Activated naive CD4-positive, alpha-beta T cell treated with anti-CD3 and anti-CD28 coated beads for 36 hours (primary cell): ENCODE measurements around the gene GBE1. TPM values are rescaled to one million over a fixed set of nuclear protein-coding genes. Genes with fewer than 3 reads are reported as not detected.

Experiments used
- CTCF ChIA-PET: fragments of 350-600 bp; sonication (Branson Sonifier 250); formaldehyde crosslinking; loops from one replicate; lab custom pipeline; 2021; ENCODE audit warnings: antibody characterized with exemption; lab: Charles Lee
- DNase-seq: peaks from one replicate; pipeline ENCODE4 v3.0.0-alpha.2; 2020
- H3K27ac Mint-ChIP-seq: one replicate; pipeline ENCODE4 v1.8.0; 2021; ENCODE audit warnings: mild to moderate bottlenecking, mixed read lengths
- H3K27me3 Mint-ChIP-seq: one replicate; pipeline ENCODE4 v1.8.0; 2021; ENCODE audit warnings: low read depth, mixed read lengths
- H3K36me3 Mint-ChIP-seq: one replicate; pipeline ENCODE4 v1.8.0; 2021; ENCODE audit warnings: low read depth, mixed read lengths
- H3K4me1 Mint-ChIP-seq: one replicate; pipeline ENCODE4 v1.8.0; 2021; ENCODE audit warnings: low read depth, mixed read lengths
- H3K4me3 Mint-ChIP-seq: one replicate; pipeline ENCODE4 v1.8.0; 2021; ENCODE audit warnings: mild to moderate bottlenecking, moderate library complexity, mixed read lengths
- H3K9me3 Mint-ChIP-seq: one replicate; pipeline ENCODE4 v1.8.0; 2021; ENCODE audit warnings: mixed read lengths
- intact Hi-C: fragments of 100-400 bp; cut with micrococcal nuclease; formaldehyde crosslinking; loops from one replicate; pipeline ENCODE4 v1.15.1; 2023
- total RNA-seq, 2 experiments: library from RNA; stranded (reverse); gene quantifications; one replicate each; pipeline ENCODE4 v1.2.3, GENCODE V29; 2021

GBE1 gene
- total RNA-seq, 2 experiments from 2014 or later = 24.6 to 26.0 TPM

GRCh38 chr3:81580355-81580754 is 181.1 kb downstream of the GBE1 start:
- Mint-ChIP-seq H3K4me3 (no peak overlapping the region), H3K27me3 (no peaks in the 10 kb centered on the region), H3K36me3 (peaks cover 13% of the 10 kb centered on the region), H3K9me3 (no peaks in the 10 kb centered on the region), H3K27ac (no peak overlapping the region), H3K4me1 (no peaks in the 10 kb centered on the region)
- CTCF ChIA-PET = no interaction called here
- no peak for DNase-seq
- intact Hi-C loops = loop anchor here (5.0 kb wide), 1 partner anchor 182 kb away; the partner anchor contains the start of gene GBE1

- CTCF ChIA-PET = no interaction called here
- Mint-ChIP-seq H3K9me3 (no peaks in the 10 kb centered on the region), H3K27me3 (no peaks in the 10 kb centered on the region), H3K36me3 (peaks cover 13% of the 10 kb centered on the region), H3K4me3 (no peak overlapping the region), H3K4me1 (no peaks in the 10 kb centered on the region), H3K27ac (no peak overlapping the region)
- intact Hi-C loops = loop anchor here (5.0 kb wide), 1 partner anchor 183 kb away; the partner anchor contains the start of gene GBE1
- no peak for DNase-seq
Observed at GRCh38 chr3:81579744-81580143, 181.7 kb downstream of the GBE1 start.

GRCh38 chr3:81572201-81572756 is 189.2 kb downstream of the GBE1 start:
- no peaks in the 10 kb centered on the region for H3K27me3 Mint-ChIP-seq
- peaks cover 3% of the 10 kb centered on the region for H3K4me1 Mint-ChIP-seq
- CTCF ChIA-PET = no interaction called here
- H3K9me3 Mint-ChIP-seq = peaks cover 5% of the 10 kb centered on the region
- H3K4me3 Mint-ChIP-seq = no peak overlapping the region
- H3K27ac Mint-ChIP-seq = no peak overlapping the region
- DNase-seq = no peak
- peaks cover 17% of the 10 kb centered on the region for H3K36me3 Mint-ChIP-seq
- intact Hi-C loops = no loop called here

GRCh38 chr3:81568378-81568777 is 193.1 kb downstream of the GBE1 start:
- peaks cover 32% of the 10 kb centered on the region for H3K36me3 Mint-ChIP-seq
- CTCF ChIA-PET = no interaction called here
- no peak overlapping the region for H3K4me3 Mint-ChIP-seq
- peaks cover 3% of the 10 kb centered on the region for H3K4me1 Mint-ChIP-seq
- DNase-seq = no peak
- H3K27me3 Mint-ChIP-seq = no peaks in the 10 kb centered on the region
- H3K9me3 Mint-ChIP-seq = peaks cover 24% of the 10 kb centered on the region
- H3K27ac Mint-ChIP-seq = no peak overlapping the region
- intact Hi-C loops = no loop called here

- no peak overlapping the region for H3K27ac Mint-ChIP-seq
- no peak for DNase-seq
- H3K9me3 Mint-ChIP-seq = peaks cover 24% of the 10 kb centered on the region
- CTCF ChIA-PET = no interaction called here
- H3K4me3 Mint-ChIP-seq = no peak overlapping the region
- intact Hi-C loops = no loop called here
- H3K27me3 Mint-ChIP-seq = no peaks in the 10 kb centered on the region
- no peaks in the 10 kb centered on the region for H3K4me1 Mint-ChIP-seq
- peaks cover 32% of the 10 kb centered on the region for H3K36me3 Mint-ChIP-seq
Observed at GRCh38 chr3:81565041-81565440, 196.4 kb downstream of the GBE1 start.

GRCh38 chr3:81558106-81558505 is 203.3 kb downstream of the GBE1 start:
- no peak for DNase-seq
- intact Hi-C loops = no loop called here
- Mint-ChIP-seq H3K27me3 (no peaks in the 10 kb centered on the region), H3K4me1 (no peaks in the 10 kb centered on the region), H3K27ac (no peak overlapping the region), H3K9me3 (no peaks in the 10 kb centered on the region), H3K36me3 (peaks cover 10% of the 10 kb centered on the region), H3K4me3 (no peak overlapping the region)
- CTCF ChIA-PET = no interaction called here

- peaks cover 18% of the 10 kb centered on the region for H3K36me3 Mint-ChIP-seq
- no peak overlapping the region for H3K27ac Mint-ChIP-seq
- peaks cover 6% of the 10 kb centered on the region for H3K9me3 Mint-ChIP-seq
- H3K27me3 Mint-ChIP-seq = no peaks in the 10 kb centered on the region
- H3K4me1 Mint-ChIP-seq = no peaks in the 10 kb centered on the region
- intact Hi-C loops = no loop called here
- CTCF ChIA-PET = no interaction called here
- DNase-seq = no peak
- no peak overlapping the region for H3K4me3 Mint-ChIP-seq
Observed at GRCh38 chr3:81554801-81555200, 206.6 kb downstream of the GBE1 start.

- Mint-ChIP-seq H3K27me3 (no peaks in the 10 kb centered on the region), H3K4me1 (no peaks in the 10 kb centered on the region), H3K9me3 (peaks cover 10% of the 10 kb centered on the region), H3K4me3 (no peak overlapping the region), H3K36me3 (peaks cover 18% of the 10 kb centered on the region), H3K27ac (no peak overlapping the region)
- DNase-seq = no peak
- intact Hi-C loops = no loop called here
- CTCF ChIA-PET = no interaction called here
Observed at GRCh38 chr3:81554388-81554787, 207.1 kb downstream of the GBE1 start.

- Mint-ChIP-seq H3K27ac (no peak overlapping the region), H3K4me3 (no peak overlapping the region), H3K9me3 (peaks cover 14% of the 10 kb centered on the region), H3K36me3 (peaks cover 24% of the 10 kb centered on the region), H3K4me1 (no peaks in the 10 kb centered on the region), H3K27me3 (no peaks in the 10 kb centered on the region)
- intact Hi-C loops = no loop called here
- CTCF ChIA-PET = no interaction called here
- DNase-seq = no peak
Observed at GRCh38 chr3:81550415-81550814, 211.0 kb downstream of the GBE1 start.

GRCh38 chr3:81549831-81550230 is 211.6 kb downstream of the GBE1 start:
- intact Hi-C loops = no loop called here
- CTCF ChIA-PET = no interaction called here
- H3K4me3 Mint-ChIP-seq = no peak overlapping the region
- H3K36me3 Mint-ChIP-seq = peaks cover 21% of the 10 kb centered on the region
- no peaks in the 10 kb centered on the region for H3K4me1 Mint-ChIP-seq
- no peaks in the 10 kb centered on the region for H3K27me3 Mint-ChIP-seq
- no peak for DNase-seq
- H3K27ac Mint-ChIP-seq = no peak overlapping the region
- H3K9me3 Mint-ChIP-seq = peaks cover 14% of the 10 kb centered on the region

- H3K36me3 Mint-ChIP-seq = peaks cover 21% of the 10 kb centered on the region
- intact Hi-C loops = no loop called here
- H3K4me1 Mint-ChIP-seq = no peaks in the 10 kb centered on the region
- no peak overlapping the region for H3K27ac Mint-ChIP-seq
- H3K4me3 Mint-ChIP-seq = no peak overlapping the region
- no peaks in the 10 kb centered on the region for H3K27me3 Mint-ChIP-seq
- peaks cover 14% of the 10 kb centered on the region for H3K9me3 Mint-ChIP-seq
- no peak for DNase-seq
- CTCF ChIA-PET = interaction anchor here (0.6 kb wide), 1 partner anchor 36 kb away, joined by 3 read pairs; no protein-coding TSS in a partner anchor
Observed at GRCh38 chr3:81549388-81549787, 212.1 kb downstream of the GBE1 start.

- H3K9me3 Mint-ChIP-seq = peaks cover 14% of the 10 kb centered on the region
Observed at GRCh38 chr3:81545572-81545971, 215.9 kb downstream of the GBE1 start.

GRCh38 chr3:81544385-81544784 is 217.1 kb downstream of the GBE1 start:
- Mint-ChIP-seq H3K36me3 (peaks cover 10% of the 10 kb centered on the region), H3K27me3 (no peaks in the 10 kb centered on the region), H3K4me3 (no peak overlapping the region), H3K9me3 (peaks cover 4% of the 10 kb centered on the region), H3K27ac (no peak overlapping the region), H3K4me1 (no peaks in the 10 kb centered on the region)
- intact Hi-C loops = no loop called here
- CTCF ChIA-PET = no interaction called here
- no peak for DNase-seq

More at GRCh38 chr3:81545572-81545971, 215.9 kb downstream of the GBE1 start:
- Mint-ChIP-seq H3K27ac (no peak overlapping the region), H3K4me1 (no peaks in the 10 kb centered on the region), H3K4me3 (no peak overlapping the region), H3K36me3 (peaks cover 13% of the 10 kb centered on the region), H3K27me3 (no peaks in the 10 kb centered on the region)
- CTCF ChIA-PET = no interaction called here
- intact Hi-C loops = no loop called here
- DNase-seq = no peak
